WI38 (cell line): ENCODE measurements around the gene SSUH2.

ENCODE experiments used
- H3K4me3 ChIP-seq: 2 replicates; pipeline ENCODE4 v1.5.1; 2011; ENCODE audit warnings: low read depth, mild to moderate bottlenecking, control low read depth, low read length
- CTCF ChIP-seq: IDR thresholded peaks from 2 replicates; pipeline ENCODE4 v1.5.1; 2012; ENCODE audit warnings: low read depth, mild to moderate bottlenecking, control low read depth, low read length

SSUH2 gene

GRCh38 chr3:8608791-8609467 lies 35.7 kb downstream of the SSUH2 start:
- no peak for TF ChIP-seq CTCF
- H3K4me3 ChIP-seq: no peak overlapping the region

GRCh38 chr3:8608041-8608790 lies 36.4 kb downstream of the SSUH2 start:
- TF ChIP-seq CTCF: no peak

GRCh38 chr3:8607234-8608040 lies 37.2 kb downstream of the SSUH2 start:
- no peak overlapping the region for H3K4me3 ChIP-seq
- TF ChIP-seq CTCF: peak; percentile 76

More at GRCh38 chr3:8608041-8608790, 36.4 kb downstream of the SSUH2 start:
- no peak overlapping the region for H3K4me3 ChIP-seq

GRCh38 chr3:8606701-8607231 lies 37.8 kb downstream of the SSUH2 start:
- no peak overlapping the region for H3K4me3 ChIP-seq

GRCh38 chr3:8604988-8605387 lies 39.6 kb downstream of the SSUH2 start:
- no peak for TF ChIP-seq CTCF

More at GRCh38 chr3:8606701-8607231, 37.8 kb downstream of the SSUH2 start:
- no peak for TF ChIP-seq CTCF

GRCh38 chr3:8604006-8604405 lies 40.6 kb downstream of the SSUH2 start:
- no peak overlapping the region for H3K4me3 ChIP-seq
- TF ChIP-seq CTCF: no peak

More at GRCh38 chr3:8604988-8605387, 39.6 kb downstream of the SSUH2 start:
- no peak overlapping the region for H3K4me3 ChIP-seq
